T-helper 1 cell (primary cell): ENCODE measurements around the gene TRAF3IP1.
"Not testable (repeated sequence)": the region's sequence is repeated elsewhere in the genome, so short reads cannot be mapped to it uniquely, and the experiment has no call there.

Experiments used
- DNase-seq, 5 donors: peaks; one replicate each; pipeline ENCODE4 v3.0.0-alpha.2; 2012 to 2020

Gene TRAF3IP1

DNA sequence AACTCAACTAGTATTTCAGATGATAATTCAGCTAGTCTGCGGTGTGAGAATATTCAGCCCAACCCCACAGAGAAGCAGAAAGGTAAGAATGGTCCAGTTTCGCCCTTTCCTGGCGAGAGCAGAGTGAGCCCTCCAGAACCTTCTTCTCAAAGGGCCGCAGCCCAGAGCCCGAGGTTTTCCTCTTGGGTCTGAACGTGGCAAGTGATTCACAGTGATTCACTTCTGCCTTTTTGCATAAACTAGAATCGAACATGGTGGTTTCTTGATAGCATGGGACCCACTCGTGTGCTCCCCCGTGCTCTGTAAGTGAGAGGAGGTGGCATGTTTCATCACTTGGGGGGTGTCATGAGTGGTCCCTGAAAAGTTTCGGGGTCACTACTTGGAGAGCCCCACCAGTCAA lies 24.2 kb downstream of the TRAF3IP1 start:
- DNase-seq = no peak

DNA sequence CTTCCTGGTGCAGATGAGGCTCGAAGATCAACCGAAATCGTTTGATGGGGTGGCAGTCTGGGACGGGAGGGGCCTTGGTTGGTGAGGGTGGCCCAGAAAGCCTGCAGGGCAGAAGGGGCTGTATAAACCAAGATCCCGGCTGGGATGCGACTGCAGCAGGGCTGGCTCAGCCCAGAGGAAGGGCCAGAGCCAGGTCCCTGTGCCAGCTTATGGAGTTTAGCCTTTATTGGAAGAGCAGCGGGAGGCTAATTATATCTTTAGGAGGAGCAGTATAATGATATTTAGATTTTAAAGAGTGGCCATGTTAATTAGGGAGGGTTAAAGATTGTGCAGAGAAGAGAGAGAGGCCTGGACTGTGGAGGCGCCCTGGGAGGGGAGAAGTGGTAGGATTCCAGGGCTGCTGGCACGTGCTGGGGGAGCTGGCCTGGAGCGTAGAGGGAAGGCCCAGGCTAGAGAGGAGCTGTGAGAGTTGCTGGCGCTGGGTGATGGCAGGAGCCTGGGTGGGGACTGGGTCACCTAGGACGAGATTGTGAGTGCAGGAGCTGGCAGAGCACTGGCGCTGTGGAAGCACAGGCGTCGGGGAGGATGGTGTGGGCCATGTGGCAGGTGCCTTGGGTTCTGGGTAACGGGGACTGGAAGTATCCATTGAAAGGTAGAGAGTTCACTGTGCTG lies 25.1 kb downstream of the TRAF3IP1 start:
- no peak for DNase-seq

DNA sequence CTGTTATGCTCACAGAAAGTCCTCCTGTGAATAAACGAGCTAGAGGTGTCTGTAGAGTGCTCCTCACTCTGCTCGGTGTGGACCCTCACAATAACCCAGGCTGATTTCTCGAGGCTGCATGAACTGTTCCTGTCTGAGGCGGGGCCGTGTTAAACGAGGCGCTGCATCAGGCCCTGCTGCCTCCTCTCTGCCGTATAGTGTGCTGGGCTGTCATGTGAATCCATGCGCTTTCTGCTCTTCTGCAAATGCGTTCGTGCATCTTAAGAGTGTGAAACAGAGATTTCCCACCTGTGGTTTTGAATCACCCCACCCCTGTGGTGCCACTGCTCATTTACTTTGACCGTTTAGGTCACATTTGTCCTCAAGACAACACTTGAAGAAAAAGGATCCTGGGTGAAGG lies 26.2 kb downstream of the TRAF3IP1 start:
- no peak for DNase-seq

DNA sequence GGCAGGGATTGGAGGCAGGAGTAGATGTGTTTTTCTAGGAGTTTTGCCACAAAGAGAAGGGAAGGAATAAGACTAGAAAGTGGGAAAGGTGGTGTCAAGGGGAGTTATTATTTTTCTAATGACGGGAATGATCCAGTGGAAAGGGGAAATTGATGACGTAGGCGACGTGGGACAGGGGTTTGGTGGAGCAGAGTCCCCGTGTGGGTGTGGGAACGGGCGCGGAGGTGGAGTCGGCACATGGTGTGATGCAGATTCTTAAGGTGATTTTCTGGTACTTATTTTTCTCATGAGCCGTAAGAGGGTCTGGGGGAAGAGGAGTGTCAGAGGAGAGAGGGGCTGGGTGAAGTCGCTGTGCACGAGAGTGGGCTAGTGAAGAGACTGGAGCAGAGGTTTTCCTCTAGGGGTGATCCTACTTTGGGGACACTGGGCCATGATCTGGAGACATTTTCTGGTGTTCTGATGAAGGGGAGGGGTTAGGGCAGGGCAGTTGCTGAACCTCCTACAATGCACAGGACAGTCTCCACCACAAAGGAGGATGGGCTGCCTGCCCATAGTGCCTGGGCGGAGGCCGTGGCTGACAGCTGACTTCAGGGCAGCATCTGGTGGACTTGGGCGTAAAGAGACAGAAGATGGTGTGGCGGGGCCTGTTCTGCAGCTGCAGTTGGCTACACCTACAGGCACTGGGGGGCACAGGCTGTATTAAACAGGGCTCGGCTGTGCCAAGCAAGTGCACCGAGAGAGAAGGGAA lies 30.0 kb downstream of the TRAF3IP1 start:
- no peak for DNase-seq

DNA sequence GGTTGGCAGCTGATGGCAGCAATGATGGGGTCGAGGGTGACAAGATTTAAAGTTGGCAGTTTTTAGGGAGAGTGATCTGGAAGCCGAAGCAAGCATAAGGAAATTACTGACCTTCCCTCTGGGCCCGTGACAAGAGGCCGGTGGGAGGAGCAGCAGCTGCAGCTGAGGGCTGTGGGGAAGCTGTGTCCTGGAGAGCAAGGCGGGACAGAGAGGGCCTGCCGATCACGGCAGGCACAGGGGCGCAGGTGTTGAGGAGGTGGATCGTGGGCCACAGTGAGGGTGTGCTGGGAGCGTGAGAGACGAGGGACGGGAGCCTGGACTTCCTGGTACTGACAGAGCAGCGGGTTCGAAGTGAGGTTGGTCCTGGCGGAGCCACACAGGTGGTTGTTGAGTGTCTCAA lies 31.0 kb downstream of the TRAF3IP1 start:
- no peak for DNase-seq

DNA sequence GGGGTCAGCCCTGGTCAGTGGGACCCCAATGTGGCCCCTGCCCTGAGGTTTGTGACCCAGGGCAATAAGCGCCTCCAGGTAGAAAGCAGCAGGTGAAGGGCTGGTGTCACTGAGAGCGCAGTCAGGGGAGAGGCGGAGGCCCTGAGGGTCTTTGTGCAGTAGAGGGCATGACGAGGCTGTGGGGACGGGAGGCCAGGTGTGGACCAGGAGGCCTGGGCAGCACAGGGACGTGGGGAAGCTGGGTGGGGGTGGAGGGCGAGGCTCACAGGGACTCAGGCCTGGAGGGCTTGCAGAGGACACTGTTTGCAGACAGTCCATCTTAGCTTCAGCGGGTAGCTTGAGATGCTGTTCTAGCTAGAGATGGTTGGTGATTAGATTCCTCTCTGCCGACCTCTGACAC lies 32.0 kb downstream of the TRAF3IP1 start:
- no peak for DNase-seq

DNA sequence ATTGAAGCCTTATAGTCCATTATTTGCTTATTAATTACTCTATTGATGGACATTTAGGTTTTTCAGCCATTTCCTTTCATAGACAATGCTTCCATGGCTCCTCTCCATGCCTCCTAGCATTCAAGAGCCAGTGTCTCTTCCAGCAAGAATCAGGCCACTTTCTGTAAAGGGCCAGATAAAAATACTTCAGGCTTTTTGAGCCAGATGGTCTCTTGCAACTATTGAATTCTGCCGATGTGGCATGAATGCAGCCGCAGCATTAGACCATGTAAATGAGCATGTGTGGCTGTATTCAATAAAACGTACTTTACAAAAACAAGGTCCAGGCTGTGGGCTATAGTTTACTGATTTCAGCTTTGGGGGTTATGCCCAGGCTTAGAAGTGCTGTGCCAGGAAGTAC lies 38.5 kb downstream of the TRAF3IP1 start:
- no peak for DNase-seq

DNA sequence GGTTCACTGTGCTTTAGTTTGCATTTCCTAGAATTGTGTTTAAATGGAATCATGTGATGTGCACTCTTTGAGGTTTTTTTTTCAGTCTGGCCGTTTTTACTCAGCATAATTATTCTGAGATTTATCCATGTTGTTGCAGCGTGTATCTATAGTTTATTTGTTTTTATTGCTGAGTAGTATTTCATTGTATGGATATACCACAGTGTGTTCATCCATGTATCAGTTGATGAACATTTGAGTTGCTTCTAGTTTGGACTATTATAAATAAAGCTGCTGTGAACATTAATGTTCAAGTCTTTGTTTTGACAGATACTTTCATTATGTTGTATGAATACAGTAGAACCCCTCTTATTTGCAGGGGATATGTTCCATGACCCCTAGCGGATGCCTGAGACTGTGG lies 39.1 kb downstream of the TRAF3IP1 start:
- peak in 1 of 5 donors; percentile 25 for DNase-seq

DNA sequence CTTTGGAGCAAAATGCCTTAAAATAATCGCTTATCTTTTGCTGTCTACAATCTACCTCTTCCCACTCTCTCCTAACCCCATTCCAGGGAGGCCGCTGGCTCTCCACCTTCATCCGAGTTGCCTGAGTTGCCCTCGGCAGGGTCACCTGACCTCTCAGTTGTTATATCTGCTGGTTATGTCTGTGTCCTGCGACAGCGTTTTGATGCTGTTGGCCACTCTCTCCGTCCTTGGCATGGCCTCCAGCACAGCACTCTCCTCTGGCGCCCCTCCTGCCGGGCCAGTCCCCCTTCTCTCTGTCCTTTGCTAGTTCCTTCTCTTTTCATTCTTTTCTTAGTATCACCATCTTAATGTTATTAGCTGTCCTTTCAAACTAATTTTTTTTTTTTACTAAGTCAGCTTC lies 41.6 kb downstream of the TRAF3IP1 start:
- DNase-seq = no peak

DNA sequence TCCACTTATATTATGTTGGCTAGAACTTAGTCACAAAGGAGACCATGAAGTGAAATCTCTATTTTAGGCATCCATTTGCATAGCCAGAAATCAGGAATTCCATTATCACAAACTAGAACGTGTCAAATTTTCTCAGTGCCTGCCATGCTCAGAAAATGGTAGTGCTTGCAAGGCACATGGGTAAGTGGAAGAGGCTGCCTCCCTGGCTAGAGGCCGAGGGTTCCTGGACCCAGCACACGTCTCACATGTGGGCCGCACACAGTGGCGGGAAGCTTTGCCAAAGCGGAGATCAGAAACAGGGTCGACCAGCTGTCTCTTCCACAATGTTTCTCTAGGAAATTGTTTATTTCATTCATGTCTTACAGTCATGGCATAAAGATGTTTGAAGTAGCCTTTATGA lies 42.3 kb downstream of the TRAF3IP1 start:
- no peak for DNase-seq

DNA sequence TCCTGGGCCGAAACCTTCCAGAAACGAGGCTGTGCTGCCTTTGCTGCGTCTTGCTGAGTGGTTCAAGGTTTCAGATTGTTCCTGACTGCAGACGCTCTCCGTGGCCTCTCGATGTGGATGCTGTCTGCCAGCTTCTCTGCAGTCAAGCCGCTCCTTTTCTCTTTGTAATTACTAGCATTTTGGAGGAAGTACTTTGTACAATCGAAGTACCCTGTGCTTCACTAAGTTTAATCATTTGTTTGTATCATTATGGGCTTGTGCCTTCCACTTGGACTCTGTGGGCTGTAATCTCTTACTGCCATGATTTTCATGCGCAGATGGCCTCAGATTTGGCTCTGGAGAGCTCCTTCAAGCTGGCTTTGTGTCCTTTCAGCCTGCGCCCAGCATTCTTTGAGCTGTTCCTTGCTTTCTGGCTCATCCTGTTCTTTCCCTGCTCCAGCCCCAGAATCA lies 49.3 kb downstream of the TRAF3IP1 start:
- no peak for DNase-seq

DNA sequence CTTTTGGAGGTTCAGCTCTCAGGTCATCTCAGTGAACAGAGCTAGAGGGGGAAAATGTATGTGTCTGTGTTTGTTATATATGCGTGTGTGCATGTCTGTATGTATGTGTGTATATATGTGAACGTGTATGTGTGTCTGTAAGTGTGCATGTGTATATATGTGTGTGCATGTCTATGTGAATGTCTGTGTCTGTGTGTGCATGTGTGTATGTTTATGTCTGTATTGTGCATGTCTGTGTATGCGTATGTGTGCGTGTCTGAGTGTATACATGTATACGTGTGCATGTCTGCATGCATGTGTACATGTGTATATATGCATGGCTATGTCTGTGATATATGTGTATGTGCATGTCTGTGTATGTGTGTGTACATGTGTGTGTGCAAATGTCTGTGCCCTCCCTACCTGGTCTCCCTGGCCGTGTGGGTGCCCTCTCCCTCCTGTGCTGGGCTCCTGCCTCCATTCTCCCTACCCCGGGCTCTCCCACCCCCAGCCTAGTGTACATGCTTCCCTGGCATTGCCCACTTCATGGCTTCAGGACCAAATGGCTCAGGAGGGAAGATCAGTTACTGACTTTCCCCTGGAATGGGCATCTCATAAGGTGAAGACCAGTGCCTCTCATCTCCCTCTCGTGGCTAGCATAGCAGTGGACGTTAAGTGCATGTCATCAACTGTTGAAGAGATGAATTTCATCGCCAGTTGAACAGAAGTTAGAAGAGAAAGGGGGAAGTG lies 49.9 kb downstream of the TRAF3IP1 start:
- DNase-seq = no peak

DNA sequence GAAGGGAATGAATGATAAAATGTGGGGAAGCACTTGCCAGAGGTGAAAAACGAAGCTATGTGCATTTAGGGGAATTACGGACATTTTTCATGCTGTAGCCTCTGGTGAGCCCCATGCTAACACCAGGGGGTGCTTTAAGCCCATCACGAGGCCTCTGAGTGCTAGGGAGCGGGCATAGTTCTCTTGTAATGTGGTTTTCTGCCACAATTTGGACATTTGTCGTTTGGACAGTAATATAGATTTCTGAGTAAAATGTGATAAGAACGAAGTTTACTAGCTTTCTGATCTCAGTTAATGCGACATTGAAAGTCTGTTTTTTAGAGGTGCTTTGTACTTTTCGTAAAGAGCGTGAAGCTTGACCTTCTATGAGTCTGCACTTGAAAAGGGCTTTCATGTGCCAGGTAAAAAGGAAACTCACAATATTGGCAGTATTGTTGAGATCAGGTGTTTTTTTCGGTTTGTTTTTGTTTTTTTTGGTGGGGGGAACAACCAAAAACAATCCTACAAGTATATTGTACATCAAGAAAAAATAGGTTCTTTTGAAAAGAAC lies 50.6 kb downstream of the TRAF3IP1 start:
- peak in 4 of 5 donors; percentile 23 to 44 (median 29) for DNase-seq

DNA sequence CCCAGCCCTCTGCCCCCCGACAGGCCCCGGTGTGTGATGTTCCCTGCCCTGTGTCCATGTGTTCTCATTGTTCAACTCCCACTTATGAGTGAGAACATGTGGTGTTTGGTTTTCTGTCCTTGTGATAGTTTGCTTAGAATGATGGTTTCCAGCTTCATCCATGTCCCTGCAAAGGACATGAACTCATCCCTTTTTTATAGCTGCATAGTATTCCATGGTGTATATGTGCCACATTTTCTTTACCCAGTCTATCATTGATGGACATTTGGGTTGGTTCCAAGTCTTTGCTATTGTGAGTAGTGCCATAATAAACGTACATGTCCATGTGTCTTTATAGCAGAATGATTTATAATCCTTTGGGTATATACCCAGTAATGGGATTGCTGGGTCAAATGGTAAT lies 52.0 kb downstream of the TRAF3IP1 start:
- DNase-seq = not testable (repeated sequence)

DNA sequence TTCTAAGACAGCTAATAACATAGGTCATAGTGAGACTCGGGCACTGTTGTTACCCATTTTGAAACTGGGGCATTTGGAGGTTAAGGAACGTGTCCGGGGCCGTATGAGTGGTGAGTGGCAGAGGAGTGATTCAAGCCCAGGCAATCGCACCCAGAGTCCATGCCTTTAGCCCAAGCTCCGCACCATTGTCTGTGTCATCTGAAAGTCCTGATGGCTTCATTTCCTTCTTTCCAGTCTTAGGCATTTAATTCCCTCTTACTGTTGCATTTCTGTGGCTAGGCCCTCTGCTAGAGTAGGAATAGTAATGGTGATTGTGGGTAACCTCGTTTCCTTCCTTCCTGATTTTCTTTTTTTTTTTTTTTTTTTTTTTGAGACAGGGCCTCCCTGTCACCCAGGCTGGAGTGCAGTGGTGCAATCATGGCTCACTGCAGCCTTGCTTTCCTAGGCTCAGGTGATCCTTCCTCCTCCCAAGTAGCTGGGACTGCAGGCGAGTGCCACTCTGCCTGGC lies 56.6 kb downstream of the TRAF3IP1 start:
- DNase-seq = peak in 1 of 5 donors; percentile 23

DNA sequence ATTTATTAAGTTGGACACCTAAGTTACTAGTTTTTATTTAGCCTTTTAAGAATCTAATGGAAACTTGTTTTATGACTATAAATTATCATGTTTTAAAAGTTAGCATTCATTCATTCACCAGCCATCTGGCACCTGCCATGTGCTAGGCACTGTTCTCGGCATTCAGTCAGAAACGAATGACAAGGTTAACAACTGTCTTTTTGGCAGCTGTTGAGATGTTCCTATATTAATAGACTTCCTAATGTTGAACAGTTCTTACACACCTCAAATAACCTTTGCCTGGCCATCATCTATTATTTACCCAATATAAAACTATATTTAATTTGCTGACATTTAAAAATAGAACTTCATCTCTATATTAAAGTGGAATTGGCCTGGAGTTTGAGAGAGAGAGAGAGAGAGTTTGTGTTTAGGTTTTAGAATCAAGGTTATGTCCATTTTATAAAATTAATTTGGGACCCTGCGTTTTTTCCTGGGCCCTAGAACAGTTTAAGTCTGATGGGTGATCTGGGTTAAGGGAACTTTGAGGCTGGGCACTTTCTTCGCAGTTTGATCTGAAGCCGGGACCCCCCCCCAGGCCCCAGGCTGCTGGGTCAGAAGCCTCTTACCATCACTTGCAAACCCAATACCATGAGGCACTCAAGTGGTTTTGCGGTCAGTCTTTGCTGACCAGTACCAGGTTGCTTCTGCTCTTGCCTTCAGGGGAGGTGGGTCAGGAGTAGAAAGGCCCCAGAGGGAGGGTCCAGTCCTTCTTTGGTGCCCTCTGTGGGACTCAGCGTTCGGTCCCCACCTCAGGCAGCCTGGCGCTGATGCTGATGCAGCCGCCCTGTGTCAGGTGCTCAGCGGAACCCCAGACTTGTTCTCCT lies 58.1 kb downstream of the TRAF3IP1 start:
- DNase-seq = no peak

DNA sequence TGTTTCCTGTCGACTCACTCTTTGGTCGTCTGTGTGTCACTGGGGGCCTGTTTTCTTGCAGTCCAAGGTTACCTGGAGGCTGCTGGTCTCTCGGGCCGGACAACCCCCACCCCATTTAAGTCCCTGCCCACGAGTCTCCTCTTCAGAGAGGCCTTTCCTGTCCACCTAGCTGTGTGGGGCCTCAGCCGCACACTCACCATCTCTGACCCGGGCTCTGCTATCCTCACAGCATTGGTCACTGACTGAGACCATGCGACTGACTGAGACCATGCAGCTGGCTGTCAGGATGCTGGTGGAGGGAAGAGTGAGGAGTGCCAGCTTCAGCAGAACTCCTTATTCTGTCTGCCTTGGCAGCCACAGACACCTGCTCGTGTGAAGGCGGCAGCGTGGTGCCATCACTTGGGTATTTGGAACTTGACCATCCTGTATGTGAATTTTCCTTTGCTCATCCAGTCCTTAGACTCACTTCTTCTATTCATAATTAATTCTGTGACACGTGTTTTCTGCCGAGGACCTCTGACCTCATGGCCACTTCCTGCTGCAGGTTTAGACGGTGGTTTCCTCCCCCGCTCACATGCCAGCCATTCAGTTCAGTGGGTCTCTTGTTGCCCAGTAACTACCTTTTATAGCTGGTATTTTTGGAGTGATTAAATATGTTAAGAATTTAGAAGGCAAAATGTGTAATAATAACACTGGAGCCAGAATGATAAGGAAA lies 58.9 kb downstream of the TRAF3IP1 start:
- DNase-seq = peak in 1 of 5 donors; percentile 48

DNA sequence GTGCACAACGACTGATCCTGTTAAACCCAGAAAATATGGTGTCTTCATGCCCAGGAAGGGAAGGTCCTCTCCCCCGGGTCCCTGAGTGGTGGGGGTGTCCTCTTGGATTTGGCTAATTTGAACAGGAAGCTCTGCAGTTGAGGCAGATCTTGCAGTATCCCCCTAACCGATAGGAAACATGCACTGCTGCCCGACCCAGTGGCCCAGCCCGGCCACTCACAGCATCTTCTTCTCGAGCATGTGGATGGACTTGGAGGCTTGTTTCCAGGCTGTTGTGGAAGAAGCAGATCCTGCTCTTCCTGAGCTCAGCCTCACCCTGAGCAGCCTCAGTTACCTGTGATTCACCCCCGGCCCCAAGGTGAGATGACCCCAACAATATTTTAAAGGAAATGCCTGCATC lies 60.0 kb downstream of the TRAF3IP1 start:
- no peak for DNase-seq

DNA sequence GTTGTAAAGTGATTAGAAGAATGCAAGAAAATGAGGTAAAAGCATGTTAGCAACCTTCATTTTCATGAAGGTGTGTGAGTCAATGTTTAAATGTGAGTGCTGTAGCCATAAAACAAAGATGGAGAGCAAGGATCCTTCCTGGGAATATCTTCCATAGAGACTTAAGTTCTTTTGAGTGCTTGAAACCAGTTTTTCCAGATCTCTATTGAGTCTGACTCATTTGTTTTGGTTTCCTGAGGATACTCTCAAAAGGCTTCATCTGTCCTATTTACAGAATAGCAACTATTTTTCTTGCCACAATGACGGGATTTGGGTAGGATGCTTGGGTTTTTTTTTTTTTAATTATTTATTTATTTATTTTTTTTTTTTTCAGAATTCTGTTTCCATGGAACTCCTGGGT lies 60.5 kb downstream of the TRAF3IP1 start:
- DNase-seq = no peak

DNA sequence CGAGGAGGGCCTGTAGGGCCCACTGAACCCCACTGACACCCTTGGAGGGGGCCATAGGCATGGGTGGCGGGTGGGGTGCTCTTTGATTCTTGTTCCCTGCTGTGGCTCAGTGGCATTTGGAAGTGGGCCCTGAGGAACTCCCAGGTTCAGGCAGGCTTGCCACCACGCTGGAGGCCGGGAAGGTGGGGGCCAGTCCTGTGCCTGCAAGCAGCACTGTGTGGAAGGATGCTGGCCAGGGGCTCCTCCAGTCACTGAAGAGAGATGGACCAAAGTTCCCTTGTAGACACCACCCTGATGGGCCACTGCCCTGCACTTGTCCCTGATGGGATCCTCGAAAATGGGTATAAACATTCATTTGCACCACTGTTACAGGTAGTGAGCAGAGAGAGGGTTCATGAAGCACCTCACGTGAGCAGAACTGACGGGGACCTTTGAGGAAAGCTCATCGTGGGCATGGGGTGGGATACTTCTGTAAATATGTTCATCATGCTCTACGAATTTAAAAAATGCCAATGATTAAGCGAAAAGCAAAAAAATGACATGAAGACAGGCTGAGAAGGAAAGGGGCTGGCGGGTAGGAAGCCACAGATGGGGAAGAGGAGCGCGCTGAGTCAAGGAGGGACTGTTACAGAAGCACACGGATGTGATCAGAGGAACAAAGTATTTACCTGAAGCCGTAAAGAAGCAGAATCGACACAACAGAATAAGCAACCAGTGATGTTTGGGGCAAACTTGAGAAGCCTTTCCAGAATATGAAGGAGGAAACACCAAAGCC lies 61.2 kb downstream of the TRAF3IP1 start:
- DNase-seq = no peak

DNA sequence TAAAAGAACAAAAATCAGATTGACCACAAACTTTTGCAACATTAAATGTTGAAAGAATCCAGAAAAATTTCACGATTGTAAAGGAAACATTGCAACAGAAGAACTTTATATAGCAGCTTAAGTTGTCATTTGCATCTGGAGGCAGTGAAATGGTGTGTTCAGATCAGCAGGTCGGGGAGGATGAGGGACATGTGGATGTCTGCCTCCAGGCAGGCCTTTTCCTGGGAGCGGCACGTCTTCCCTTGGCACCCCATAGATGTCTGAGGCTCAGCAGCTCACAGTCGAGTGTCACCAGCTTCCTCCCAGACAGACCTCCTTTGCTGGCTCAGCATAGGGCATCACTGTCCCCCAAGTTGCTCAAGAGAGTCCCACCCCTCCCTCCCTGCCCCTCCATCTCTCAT lies 62.1 kb downstream of the TRAF3IP1 start:
- DNase-seq = no peak
